ENCODE measurements around the gene ITIH4.

GRCh38 chr3:52781741-52782140 is 48.7 kb downstream of the ITIH4 start:
- TF ChIP-seq CTCF (IDR thresholded peaks at IDR 0.05) (no peak), EZH2phosphoT487 (IDR thresholded peaks at IDR 0.05; ENCODE audit: borderline replicate concordance, low read depth) (no peak), FOXM1 (IDR thresholded peaks at IDR 0.05; ENCODE audit: low read depth) (no peak), FOSL2 (IDR thresholded peaks at IDR 0.05; ENCODE audit: borderline replicate concordance, low read depth) (no peak), EP300 (IDR thresholded peaks at IDR 0.05; ENCODE audit: borderline replicate concordance in 1 of 2, low read depth in 1 of 2, low read length in 1 of 2) (no peak), RFX5 (IDR thresholded peaks at IDR 0.05; ENCODE audit: low read length) (no peak), POLR2AphosphoS5 (IDR thresholded peaks at IDR 0.05; ENCODE audit: low read depth, low read length) (no peak), RCOR1 (IDR thresholded peaks at IDR 0.05; ENCODE audit: low read length) (no peak), TCF12 (IDR thresholded peaks at IDR 0.05) (no peak), REST (IDR thresholded peaks at IDR 0.05; ENCODE audit: low read depth, low read length) (no peak), GABPA (IDR thresholded peaks at IDR 0.05; ENCODE audit: low read depth) (no peak), MAX (IDR thresholded peaks at IDR 0.05; ENCODE audit: low read depth) (no peak)

Data from SK-N-SH (cell line).